Measurements from ENCODE around the gene TRAPPC2L.
A peak's percentile ranks its signal among the peaks of the same experiment; 100 is the strongest.

Gene TRAPPC2L

GRCh38 chr16:88853325-88853941 lies 3.5 kb upstream of the TRAPPC2L start:
- Histone ChIP-seq H3K4me3 (replicated peaks; ENCODE audit: insufficient read depth, low read length) (no peak overlapping the region), H3K27ac (replicated peaks) (peak overlapping the region; percentile 31), H3K27me3 (ENCODE audit: insufficient read depth, poor library complexity, severe bottlenecking) (no peaks in the 10 kb centered on the region)
- peak in 1 of 2 experiments; percentile 25 for DNase-seq (ENCODE audit: low read depth in 1 of 2, low spot score in 1 of 2)
- TF ChIP-seq SPI1 (IDR thresholded peaks at IDR 0.05; ENCODE audit: borderline replicate concordance, low read depth) (no peak), POLR2AphosphoS5 (IDR thresholded peaks at IDR 0.05; ENCODE audit: low read depth) (no peak), GABPA (IDR thresholded peaks at IDR 0.05; ENCODE audit: low read depth) (no peak)

GRCh38 chr16:88854306-88855111 lies 2.4 kb upstream of the TRAPPC2L start:
- TF ChIP-seq SPI1 (IDR thresholded peaks at IDR 0.05; ENCODE audit: borderline replicate concordance, low read depth) (no peak), GABPA (IDR thresholded peaks at IDR 0.05; ENCODE audit: low read depth) (no peak)
- peak; percentile 27 to 51 for DNase-seq (ENCODE audit: low read depth in 1 of 2, low spot score in 1 of 2)
- Histone ChIP-seq H3K27ac (replicated peaks) (peak overlapping the region; percentile 58), H3K27me3 (ENCODE audit: insufficient read depth, poor library complexity, severe bottlenecking) (no peaks in the 10 kb centered on the region), H3K4me3 (replicated peaks; ENCODE audit: insufficient read depth, low read length) (no peak overlapping the region)

DNA sequence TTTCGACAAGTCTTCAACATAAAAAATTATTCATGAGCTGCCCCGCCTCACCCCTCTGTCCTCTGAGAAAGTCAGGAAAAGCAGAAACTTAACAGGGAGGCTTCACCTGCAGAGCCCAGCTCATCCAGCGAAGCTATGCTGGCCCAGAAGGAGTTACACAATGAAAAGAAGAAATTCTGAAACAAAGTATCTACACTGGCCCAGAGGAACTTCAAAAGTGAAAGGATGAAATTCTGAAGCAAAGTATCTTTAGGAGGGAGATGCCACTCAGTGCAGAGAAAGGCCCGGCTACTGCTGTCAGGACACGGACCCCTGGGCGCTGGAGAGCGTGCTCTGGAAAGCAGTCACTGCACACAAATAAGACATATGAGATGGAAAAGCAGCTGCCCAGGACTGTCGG lies 1.8 kb upstream of the TRAPPC2L start:
- TF ChIP-seq GABPA (IDR thresholded peaks at IDR 0.05; ENCODE audit: low read depth) = no peak
- no peak for TF ChIP-seq CTCF (IDR thresholded peaks at IDR 0.05; ENCODE audit: insufficient read depth, low read length)
- no peak for TF ChIP-seq POLR2AphosphoS5 (IDR thresholded peaks at IDR 0.05; ENCODE audit: low read depth)
- TF ChIP-seq SPI1 (IDR thresholded peaks at IDR 0.05; ENCODE audit: borderline replicate concordance, low read depth) = no peak
- TF ChIP-seq REST (IDR thresholded peaks at IDR 0.05; ENCODE audit: insufficient replicate concordance, low read depth) = no peak
- DNase-seq (ENCODE audit: low read depth in 1 of 2, low spot score in 1 of 2) = no peak
- H3K4me3 ChIP-seq (replicated peaks; ENCODE audit: insufficient read depth, low read length) = peak overlapping the region; percentile 6; the same call in 1 of the 2 replicates
- peak overlapping the region; percentile 58 for H3K27ac ChIP-seq (replicated peaks)
- no peaks in the 10 kb centered on the region for H3K27me3 ChIP-seq (ENCODE audit: insufficient read depth, poor library complexity, severe bottlenecking)

DNA sequence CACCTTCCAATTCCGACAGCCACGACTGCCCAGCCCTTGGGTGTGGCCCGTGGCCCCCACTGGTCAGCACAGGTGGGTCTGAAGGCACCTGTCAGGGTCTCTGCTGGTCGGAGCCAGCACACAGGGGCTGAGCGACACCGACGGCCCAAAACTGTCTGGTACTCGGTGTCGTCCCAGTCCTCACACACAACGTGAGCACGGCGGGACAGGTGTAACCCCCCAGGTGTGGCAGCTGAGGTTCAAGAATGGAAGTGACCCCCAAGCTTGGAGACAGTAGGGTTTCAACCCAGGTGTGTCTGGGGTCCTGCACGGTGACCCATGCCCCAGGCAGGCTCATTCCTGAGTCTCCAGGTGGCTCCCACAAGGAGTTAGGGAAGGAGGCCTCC lies 1.2 kb upstream of the TRAPPC2L start:
- DNase-seq (ENCODE audit: low read depth in 1 of 2, low spot score in 1 of 2) = no peak
- Histone ChIP-seq H3K4me3 (replicated peaks; ENCODE audit: insufficient read depth, low read length) (peak overlapping the region; percentile 50), H3K27me3 (ENCODE audit: insufficient read depth, poor library complexity, severe bottlenecking) (no peaks in the 10 kb centered on the region), H3K27ac (replicated peaks) (peak overlapping the region; percentile 58)
- TF ChIP-seq CTCF (IDR thresholded peaks at IDR 0.05; ENCODE audit: insufficient read depth, low read length) = no peak
- TF ChIP-seq POLR2AphosphoS5 (IDR thresholded peaks at IDR 0.05; ENCODE audit: low read depth) = no peak
- TF ChIP-seq REST (IDR thresholded peaks at IDR 0.05; ENCODE audit: insufficient replicate concordance, low read depth) = no peak
- TF ChIP-seq GABPA (IDR thresholded peaks at IDR 0.05; ENCODE audit: low read depth) = no peak
- no peak for TF ChIP-seq SPI1 (IDR thresholded peaks at IDR 0.05; ENCODE audit: borderline replicate concordance, low read depth)

Measured in HL-60 (cell line).